Vagina (tissue), 2 donors: ENCODE data around the gene PELI2.

Experiments
- CTCF ChIP-seq, 3 experiments: fragments of 450-650 bp in 2 of 3; fragments of 200-600 bp in 1 of 3; sonication (generic) in 1 of 3; IDR thresholded peaks; one replicate each; pipeline ENCODE4 v1.5.1; 2017 to 2019; ENCODE audit warnings: antibody characterized with exemption in 3 of 3, mild to moderate bottlenecking in 2 of 3, moderate library complexity in 2 of 3
- POLR2A ChIP-seq, 2 donors: fragments of 450-650 bp; IDR thresholded peaks; one replicate each; pipeline ENCODE4 v1.6.1; 2017; ENCODE audit warnings: antibody characterized with exemption in 2 of 2, mild to moderate bottlenecking in 2 of 2, moderate library complexity in 2 of 2
- POLR2AphosphoS5 ChIP-seq, 2 donors: sonication (generic); formaldehyde crosslinking; IDR thresholded peaks; one replicate each; pipeline ENCODE4 v1.9.0; 2017; ENCODE audit warnings: antibody characterized with exemption in 2 of 2, mild to moderate bottlenecking in 2 of 2, low read depth in 1 of 2; ENCODE audit not compliant: insufficient read depth in 1 of 2

- TF ChIP-seq CTCF (IDR thresholded peaks at IDR 0.05): no peak
- TF ChIP-seq POLR2A (IDR thresholded peaks at IDR 0.05): no peak
- no peak for TF ChIP-seq POLR2AphosphoS5 (IDR thresholded peaks at IDR 0.05; ENCODE audit: insufficient read depth in 1 of 2, low read depth in 1 of 2)
Observed at GRCh38 chr14:56107615-56108014, 10.6 kb upstream of the PELI2 start.
